HG03025 (cell line): ENCODE results near the gene C3orf52.
A peak's percentile ranks its signal among the peaks of the same experiment; 100 is the strongest.

Experiments
- ATAC-seq: cut with Tn5 transposase; IDR thresholded peaks from one replicate; pipeline ENCODE4 v1.9.1; 2021; ENCODE audit warnings: mild to moderate bottlenecking, moderate library complexity; ENCODE audit not compliant: unreplicated experiment, low FRiP score

C3orf52 gene

DNA sequence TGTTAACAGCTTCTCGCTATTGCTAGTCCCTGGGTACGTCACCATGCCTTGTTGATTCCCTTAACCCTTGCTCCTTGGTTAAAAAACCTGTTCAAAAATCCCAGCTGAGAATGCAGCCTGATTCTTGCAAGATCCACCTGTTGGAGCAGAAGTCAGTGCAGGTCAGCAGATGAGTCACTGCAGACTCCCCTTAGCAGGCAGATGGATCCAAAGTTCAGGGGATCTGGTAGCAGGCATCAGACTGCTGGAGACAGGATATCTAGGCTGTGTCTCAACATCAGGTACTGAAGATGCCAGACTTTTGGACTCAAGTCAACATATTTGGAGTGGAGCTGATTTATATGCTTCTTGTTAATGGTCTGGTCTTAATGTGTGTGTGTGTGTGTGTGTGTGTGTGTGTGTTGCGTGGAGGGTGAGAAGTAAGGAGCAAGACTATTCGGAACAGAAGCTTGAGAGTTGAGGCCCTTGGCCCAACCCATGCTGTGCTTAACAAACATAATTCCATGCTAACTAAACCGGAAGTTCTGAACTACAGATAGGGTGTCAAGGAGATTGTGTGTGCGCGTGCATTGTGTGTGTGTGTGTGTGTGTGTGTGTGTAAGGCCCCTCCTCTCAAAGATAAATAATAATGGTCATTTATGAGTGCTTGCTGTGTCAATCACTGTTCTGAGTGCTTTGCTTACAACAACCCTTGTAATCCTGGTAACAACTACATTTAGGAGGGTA is 1.0 kb upstream of the C3orf52 start:
- no peak for ATAC-seq

DNA sequence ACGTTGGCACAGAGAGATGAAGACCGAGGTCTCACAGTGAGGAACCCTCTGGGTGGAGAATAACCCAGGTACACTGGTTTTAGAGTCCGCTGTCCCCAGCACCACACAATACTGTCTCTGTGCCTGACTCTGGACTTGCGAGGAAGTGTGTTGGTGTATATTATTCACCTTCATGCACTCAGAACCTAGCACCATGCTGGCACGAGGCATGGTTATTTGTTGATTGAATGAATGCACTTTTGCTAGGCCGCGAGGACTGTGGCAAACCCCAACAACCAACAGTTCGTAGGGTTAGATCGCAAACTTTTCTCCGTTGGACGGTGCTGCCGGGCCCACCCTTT is 484 bp upstream of the C3orf52 start:
- ATAC-seq = peak; percentile 14

DNA sequence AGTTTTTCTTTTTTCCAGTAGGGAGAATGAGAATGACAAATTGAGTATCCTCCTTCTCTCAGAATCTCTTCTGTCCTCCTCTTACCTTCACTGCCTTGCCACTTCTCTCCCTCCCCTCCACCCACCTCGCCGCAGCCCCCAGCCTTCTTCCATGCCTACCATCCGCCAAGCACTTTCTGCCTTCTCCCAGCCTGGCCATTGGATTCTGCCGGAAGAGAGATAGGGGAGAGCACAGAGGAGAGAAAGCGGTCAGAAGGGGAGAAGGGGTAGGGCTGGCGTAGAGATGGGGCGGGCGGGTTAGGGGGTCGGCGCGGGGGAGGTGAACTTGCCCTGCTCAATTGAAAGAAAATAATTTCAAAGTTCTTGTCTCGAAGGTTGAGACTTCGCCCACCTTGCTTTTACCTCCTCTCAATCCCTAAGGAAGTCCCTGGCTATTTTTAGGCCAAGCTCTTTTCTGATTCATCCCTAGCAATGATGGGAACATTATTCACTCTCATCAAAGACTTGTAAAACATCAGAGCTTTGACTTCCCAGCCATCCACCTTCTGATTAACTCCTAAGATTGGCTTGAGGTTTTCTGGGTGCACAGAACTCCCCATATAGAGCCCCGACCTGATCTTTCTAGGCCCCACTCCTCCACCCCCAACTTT is 811 bp downstream of the C3orf52 start:
- no peak for ATAC-seq

DNA sequence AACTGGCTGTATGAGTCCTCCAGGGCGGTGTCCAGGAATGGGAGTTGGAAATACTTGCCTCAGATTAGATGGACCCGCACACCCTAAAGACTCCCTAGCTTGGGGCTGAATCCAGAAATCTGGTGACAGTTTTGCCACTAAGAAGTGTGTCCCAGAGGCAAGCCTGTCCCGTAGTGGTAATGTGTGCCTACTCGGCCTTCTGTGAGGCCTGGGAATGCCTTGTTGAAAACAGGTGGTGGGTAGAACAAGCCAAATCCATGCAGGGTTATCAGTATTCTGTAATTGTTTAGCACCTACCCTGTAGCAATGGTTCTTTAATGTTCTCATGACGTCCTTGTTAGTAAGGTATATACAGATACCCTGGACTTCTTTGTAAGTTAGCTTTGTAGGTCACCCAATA is 1.6 kb downstream of the C3orf52 start:
- ATAC-seq = no peak

DNA sequence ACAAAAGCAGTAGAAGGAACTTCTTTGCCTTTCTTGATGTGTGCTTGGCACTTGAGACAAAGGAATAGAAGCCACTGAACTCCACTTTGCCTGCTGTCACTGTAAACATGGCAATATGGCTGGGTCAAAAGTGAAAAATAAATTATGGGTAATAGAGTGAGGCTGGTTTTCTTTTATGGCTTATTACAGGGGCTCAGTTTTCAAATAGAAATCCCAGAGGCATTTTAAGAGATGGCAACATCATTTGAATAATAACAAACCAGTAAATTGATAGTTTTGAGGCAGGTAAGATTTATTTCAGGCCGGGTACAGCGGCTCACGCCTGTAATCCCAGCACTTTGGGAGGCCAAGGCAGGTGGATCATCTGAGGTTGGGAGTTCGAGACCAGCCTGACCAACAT is 2.8 kb downstream of the C3orf52 start:
- no peak for ATAC-seq

DNA sequence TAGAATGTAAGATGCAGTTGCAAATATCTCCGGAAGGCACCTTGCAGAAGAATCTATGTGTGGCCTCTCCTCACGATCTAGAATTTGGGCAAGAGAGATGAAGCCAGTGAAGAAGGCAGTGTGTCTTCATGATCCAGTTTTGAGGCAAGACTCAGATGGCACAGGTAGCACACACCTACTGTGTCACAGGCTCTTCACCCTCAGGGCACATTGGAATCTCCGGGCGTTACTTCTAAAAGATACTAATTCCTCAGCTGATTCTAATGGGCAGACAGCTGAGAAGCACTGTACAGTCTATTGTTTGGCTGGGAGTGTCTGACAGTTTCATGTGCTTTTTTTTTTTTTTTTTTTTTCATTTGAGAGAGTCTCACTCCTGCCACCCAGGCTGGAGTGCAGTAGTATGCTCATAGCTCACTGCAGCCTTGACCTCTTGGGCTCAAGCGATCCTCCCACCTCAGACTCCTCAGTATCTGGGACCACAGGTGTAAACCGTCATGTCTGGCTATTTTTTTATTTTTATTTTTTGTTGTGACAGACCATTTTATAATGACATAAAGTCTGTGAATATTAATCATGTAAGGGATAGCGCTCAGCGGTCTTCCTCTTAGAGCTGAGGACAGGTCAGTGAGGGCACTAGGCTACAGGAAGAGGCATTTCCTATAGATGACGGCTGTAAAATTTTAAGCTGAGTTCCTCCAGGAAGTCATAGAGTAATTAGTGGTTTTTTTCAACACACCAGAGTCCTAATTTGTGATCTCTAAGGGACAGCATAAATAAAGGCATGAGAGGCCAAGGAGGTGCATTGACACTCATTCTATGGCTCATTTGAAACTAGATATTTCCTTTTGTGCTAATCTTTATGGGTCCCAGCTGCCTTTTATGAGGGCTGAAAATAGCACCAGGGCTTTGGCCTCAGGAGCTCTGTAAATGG is 4.0 kb downstream of the C3orf52 start:
- no peak for ATAC-seq

DNA sequence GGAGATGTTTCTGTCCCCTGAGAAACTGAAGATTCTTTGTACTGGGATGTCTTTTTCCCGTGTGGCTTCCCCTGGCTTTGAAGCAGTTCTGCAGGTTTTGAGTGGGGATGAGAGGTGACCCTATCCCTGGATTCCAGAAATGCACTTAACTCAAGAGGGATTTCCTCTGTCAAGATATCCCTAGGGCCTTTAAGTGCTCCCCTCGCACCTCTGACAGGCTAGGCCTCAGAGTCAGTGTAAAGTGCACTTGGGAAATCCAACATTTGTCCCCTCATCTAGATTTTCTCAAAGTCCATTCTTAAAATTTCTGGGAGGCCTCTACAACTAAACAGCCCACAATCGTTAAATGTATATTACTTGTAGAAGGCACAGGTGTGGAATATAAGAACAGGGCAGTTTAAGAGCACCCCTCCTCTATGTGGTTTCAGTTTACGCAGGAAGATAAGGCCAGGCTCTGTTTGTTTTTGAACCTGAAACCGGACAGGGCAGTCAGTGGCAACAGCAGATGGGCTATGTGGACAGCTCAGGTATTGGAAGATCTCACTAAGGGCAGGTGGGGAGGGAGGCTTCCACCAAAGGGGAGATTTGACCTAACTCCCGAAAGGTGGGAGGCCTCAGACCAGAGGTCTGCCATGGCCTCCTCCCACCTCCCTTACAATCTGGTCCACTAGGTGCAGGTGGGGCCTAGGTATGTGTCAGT is 4.8 kb downstream of the C3orf52 start:
- no peak for ATAC-seq

DNA sequence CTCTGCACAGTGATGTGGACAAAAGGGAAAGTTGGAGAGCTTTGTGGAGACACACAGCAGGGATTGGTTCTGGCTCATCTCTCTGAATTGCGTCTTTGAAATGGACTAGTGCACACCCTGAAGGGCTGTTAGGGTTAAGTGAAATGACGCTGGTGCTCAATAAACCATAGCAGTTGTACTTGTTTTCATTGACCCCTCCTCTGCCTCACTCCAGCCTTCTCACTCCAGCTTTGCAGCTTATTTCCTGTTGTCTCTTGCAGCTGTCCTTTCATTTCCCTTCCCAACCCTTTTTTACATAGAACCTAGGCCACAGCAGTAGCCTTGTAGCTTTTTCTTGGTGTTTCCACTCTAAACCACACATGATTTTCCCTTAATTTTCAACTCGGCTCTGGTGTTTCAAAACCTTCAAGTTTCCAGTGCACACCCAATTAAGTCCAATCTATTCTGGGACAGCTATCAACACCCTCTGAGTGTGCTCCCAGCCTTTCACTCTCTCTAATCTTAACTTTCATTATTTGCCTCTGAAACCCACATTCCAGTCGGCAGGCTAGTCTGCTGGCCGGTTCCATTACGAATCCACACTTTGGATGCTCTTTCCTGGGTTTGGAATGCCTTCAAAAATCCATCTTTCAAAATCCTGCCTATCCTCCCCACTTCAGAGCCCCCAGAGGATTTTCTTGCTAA is 6.4 kb downstream of the C3orf52 start:
- ATAC-seq = no peak

DNA sequence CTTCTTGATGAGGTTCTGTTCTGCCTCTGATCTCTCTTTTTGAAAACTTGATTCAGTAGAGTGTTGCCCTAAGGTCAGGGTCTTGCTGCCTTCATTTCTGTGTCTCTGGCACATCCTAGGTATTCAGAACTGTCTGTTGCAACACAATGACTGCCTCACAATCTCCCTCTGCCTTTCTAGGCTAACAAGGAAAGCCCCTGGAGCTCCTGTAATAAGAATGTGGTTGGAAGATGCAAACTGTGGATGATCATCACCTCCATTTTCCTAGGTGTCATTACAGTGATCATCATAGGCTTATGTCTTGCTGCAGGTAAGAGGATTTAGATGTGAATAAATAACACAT is 7.0 kb downstream of the C3orf52 start:
- no peak for ATAC-seq

DNA sequence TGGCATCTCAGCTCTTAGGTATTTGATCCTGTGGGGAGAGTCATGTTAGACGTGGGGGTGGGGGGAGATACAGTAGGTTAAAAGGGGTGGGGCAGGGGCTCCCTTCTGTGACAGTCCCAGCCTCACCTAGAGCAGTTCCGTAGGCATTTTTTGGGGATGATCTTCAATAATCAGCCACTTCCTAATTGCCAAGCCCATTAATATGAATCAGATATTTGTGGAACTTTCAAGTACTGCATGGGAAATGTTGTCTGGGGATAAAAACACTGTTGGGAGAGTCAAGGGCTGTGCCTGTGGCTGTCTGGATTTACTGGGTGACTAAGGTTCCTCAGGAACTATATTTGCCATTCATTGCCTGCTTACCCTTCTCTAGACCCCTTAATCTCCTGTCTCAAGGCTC is 9.5 kb downstream of the C3orf52 start:
- no peak for ATAC-seq

DNA sequence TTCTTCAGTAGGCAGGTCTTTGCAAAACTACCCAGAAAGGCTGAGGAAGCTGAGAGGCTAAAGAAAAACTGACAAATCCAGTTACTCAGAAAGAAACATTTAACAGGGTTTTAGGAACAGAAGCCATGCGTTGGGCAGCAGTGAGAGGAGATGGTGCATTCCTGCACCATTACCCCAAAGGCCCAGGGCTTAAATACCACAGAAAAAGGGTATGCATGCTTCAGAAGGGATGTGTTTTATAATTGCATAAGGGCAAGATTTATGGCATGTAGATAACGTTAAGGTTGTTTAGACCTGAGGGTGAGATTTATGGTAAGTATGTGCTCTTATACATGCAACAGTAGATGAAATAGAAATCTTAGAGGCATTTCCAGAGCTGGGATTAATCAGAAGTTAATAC is 10.0 kb downstream of the C3orf52 start:
- ATAC-seq = no peak

DNA sequence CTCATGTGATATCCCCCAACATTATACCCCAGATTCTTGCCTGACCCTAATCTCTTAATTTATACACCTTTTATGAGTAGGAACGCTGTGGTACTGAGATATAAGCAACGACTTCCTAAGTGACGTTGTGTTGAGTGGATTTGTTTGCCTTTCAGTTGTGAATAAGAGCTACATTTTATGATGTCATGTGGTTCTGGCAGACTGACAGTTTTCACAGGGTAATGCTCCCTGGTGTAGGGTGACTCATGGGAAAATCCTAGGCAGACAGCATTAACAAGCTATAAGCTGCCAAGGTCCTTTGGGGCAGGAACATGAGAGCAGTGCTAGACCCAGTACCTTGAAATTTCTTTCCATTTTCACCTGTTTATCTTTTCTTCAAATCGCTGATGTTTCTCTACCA is 11.2 kb downstream of the C3orf52 start:
- no peak for ATAC-seq

DNA sequence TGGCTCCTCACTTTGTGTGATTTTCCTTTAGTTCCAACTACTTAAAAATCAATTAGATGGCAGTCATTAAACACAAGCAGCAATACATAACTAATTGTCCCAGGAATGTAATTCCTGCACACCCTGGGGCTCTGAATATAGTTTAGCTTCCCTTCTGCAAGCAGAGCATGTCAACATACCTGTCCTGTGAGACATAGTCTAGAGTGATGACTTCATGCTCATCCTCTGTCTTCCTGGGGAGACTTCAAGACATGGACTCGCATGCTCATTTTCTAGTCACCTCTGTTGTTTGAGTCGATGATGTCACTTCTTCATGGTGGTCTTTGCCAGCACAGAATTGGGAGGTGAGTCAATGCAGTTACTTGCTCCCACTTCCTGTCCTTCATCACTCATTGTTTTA is 15.7 kb downstream of the C3orf52 start:
- no peak for ATAC-seq

DNA sequence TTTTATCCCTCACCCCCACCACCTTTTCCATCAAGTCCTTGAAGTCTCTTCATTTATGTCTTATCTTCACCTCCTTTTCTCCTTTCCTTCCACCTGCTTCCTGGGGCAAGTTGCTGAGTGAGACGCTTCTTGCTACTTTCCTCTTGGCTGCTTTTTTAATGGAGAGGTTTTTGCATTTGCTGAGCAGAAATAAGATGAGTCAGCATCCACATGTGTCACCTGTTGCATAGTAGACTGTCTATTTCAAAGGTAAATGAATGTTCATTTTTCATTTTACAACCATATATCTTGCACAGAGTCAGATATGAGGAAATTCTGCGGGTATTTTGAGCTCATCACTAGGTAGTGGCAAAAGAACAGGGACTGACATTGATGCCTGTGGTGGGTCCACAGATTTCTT is 18.6 kb downstream of the C3orf52 start:
- no peak for ATAC-seq

DNA sequence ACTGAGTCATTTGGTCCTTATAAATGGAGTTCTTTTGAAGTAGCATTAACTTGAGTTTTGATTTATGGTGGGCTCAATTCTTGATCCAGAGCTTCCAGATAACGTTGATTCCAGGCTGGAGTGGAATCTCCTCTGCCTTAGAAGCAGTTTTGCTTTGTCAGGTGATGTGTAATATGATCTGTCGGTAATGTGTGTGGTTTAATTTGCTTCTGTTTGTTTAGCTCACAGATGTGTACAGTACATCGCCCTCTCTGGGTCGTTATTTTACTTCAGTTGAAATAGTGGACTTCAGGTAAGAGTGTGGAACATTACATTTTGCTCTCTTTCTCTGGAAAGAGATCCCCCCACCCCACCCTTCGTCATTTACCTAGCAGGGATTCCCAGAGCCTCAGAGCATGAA is 23.1 kb downstream of the C3orf52 start:
- no peak for ATAC-seq

DNA sequence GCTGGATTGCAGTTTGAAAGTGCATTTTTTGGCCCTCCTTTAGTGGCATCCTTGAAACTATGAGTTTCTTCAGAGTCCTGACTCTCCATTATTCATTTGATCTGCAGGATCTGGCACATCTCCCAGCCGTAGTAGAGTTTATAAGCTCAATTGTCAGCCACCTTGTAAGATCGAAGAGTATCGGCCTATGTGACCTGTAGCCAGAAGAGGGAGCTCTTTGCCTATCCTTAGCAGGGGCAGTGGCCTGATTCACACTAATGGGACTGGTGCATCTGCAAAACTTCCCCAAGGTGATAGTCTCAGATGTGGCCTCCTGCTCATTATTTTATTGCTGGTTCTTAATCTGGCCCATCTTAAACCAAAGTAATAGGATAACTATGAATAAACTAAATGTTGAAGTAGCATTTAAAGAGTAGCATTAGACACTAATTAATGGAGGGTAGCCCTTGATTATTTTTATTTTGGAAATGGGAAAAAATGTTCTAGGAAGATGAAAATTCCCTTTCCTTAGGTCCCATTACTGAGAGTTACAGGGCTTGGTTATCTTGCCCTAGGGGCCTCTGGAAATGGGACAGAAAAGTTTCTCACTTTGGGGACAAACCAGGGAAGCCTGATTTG is 25.7 kb downstream of the C3orf52 start:
- ATAC-seq = peak; percentile 61

DNA sequence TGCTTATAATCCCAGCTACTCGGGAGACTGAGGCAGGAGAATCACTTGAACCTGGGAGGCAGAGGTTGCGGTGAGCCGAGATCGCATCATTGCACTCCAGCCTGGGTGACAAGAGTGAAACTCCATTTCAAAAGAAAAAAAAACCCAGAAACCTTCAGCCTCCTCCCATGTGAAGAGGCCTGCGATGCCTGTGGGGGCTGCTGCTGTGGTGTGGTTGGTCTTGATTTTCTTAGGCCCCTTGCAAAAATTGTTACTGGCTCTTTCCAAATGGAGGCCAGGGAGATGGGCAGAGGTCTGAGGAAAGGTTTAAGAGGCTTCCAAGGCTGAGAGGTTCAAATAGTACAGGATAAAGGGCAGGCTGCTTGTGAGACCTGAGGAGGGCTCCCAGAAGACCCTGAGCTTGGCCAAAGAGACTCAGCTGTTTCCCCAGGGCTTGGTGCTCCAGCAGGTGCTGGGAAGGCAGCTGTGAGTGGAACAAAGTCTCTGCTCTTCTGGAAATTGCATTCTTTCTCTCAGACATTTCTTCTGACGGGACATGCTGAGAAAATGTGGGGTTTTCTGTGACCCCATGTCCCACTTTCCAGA is 28.5 kb downstream of the C3orf52 start:
- ATAC-seq = peak; percentile 31

DNA sequence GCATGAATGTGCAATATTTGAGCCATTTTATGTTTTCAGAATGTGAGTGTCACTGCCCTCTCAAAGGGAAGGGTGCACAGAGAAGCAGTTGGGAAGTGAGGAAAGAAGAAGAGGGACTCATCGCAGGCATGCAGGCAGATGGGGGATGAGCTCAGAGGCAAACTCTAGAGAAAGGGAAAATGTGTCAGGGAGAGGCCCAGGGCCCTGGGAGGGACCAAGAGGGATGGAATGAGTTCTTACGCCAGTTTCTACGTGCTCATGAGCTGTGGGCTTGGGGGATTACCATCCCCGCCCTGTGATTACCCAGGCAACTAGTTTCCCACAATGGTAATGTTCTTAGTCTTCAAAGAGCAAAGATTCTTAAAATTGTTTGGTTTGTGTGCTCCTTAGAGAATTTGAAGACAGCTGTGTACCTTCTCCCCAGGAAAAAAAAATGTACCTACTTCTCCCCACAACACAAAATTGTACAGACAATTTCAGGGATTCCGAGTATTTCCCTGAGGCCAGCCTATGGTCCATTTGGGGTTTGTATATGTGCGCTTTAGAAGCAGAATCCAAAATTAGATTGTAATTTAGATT is 29.1 kb downstream of the C3orf52 start:
- no peak for ATAC-seq

DNA sequence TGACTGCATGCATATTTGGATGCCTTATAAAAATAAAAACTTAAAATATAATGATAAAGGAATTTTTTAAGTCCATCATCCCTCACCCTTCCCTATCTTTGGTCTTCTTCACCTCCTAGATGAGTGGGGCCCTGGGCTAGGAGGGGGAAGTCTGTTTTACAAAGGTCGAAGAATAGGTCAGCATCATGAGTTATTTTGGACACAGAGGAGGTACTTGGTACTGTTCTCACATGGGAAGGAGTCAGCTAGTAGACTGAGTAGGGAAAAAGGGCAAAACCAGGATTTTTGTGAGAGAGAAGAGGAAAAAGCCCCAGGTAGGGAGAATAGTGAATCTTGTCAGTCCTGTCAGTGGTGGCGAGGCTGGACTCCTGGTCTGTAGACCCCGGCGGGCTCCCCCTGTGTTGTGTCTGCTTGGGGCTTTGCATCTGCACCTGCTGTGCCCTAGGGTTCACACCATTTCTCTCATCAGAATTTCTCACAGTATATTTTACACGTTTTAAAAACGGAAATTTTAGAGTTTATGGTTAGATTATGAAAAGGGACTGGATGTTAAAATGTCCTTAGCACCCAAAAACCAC is 29.7 kb downstream of the C3orf52 start:
- no peak for ATAC-seq
